LNCAP (cell line): Measurements from ENCODE around the gene ABCC5.

ENCODE experiments used
- TF ChIP-seq, protein P1 (sequence below): fragments of 450-650 bp; IDR thresholded peaks from 2 replicates; pipeline ENCODE4 v1.5.1; 2017; ENCODE audit warnings: mild to moderate bottlenecking

The ABCC5 gene

DNA sequence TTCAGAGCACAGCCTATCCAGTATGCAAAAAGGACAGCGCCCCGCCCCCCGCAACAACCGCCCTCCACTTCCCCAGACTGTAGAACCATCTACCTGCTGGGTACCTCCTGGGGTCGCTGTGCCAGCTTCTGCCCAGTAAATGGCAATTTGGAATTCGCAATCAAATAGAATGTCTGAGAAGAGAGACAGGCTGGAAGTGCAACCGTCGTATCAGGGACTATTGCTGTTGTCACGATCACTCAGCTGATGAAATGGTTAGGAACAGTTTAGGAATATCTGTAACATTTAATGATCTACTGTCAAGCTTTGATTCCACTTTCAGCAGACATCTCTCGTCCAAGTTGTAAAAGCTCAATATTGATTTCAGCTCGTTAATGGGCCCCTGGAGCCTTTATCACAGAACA, 119.7 kb downstream of the ABCC5 start:
- TF ChIP-seq, protein P1, sequence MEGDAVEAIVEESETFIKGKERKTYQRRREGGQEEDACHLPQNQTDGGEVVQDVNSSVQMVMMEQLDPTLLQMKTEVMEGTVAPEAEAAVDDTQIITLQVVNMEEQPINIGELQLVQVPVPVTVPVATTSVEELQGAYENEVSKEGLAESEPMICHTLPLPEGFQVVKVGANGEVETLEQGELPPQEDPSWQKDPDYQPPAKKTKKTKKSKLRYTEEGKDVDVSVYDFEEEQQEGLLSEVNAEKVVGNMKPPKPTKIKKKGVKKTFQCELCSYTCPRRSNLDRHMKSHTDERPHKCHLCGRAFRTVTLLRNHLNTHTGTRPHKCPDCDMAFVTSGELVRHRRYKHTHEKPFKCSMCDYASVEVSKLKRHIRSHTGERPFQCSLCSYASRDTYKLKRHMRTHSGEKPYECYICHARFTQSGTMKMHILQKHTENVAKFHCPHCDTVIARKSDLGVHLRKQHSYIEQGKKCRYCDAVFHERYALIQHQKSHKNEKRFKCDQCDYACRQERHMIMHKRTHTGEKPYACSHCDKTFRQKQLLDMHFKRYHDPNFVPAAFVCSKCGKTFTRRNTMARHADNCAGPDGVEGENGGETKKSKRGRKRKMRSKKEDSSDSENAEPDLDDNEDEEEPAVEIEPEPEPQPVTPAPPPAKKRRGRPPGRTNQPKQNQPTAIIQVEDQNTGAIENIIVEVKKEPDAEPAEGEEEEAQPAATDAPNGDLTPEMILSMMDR = no peak

DNA sequence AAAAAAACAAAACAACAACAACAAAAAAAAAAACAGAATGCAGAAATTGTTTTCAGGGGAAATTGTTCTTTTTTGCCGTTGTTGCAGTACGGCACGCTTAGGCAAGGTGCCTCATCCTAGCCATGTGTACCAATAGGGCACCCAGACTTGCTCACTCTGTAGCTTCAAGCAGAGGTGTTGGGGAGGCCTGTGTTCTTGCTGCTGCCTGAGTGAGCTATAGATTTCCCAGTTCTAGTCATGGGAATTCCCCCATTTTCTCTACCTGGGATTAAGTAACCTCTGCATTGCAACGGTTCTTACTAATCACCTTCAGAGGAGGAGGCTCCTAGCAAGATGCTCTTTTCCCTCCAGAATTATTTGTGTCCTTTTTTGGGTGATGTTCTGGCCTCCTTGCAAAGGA, 120.1 kb downstream of the ABCC5 start:
- TF ChIP-seq, protein P1 = no peak

DNA sequence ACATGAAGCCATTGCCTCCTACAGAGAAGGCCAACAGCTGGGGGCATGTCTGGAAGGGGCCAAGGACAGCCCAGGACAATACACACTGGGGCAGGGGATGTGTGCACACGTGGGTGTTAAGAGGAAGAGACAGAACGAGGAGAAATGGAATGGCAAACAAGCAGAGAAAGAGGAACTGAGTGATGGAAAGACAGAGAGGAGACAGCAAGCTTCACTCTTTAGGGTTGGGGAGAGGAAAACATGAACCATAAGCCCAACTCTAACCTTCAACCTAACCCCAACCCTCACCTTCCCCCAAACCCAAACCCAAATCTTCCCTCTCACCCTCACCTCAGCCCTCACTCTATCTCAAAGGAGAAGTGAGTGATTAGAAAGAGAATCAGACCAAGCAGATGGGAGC, 121.1 kb downstream of the ABCC5 start:
- TF ChIP-seq, protein P1 = no peak

DNA sequence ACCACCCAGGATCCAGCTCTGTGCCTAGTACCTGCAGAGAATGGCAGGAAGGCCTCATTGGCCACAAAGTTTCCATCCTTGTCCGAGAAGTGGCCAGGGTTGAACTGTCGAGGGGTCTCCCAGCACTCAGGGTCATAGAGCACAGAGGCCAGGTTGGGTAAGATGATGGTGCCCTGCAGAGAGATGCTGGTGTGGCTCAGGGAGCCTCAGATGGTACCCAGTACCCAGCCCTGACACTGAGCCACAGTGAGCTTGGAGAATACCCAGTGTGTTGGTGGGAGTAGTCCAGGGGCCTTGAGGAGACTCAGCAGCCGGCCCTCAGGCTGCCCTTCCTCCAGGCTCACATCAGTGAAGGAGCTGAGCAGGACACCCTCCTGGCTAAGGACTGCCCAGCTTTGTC, 121.5 kb downstream of the ABCC5 start:
- TF ChIP-seq, protein P1 = no peak

DNA sequence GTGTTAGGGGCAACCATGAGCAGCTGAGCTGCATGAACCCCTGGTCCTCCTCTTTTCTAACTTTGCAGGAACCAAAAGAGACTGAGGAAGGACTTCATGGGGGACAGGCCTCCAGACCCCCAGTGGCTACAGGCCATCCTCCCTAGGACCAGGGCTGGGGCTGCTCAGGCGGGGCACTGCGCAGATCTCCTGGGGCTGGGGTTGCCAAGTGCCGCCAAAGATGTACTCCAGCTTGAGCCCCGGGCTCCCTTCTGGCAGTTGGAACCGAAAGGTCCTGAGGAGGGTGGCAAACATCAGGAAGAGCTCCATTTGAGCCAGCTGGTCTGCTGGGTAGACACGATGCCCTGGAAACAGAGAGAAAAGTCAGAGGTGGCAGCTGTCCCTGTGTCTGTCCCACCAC, 121.9 kb downstream of the ABCC5 start:
- TF ChIP-seq, protein P1 = no peak

DNA sequence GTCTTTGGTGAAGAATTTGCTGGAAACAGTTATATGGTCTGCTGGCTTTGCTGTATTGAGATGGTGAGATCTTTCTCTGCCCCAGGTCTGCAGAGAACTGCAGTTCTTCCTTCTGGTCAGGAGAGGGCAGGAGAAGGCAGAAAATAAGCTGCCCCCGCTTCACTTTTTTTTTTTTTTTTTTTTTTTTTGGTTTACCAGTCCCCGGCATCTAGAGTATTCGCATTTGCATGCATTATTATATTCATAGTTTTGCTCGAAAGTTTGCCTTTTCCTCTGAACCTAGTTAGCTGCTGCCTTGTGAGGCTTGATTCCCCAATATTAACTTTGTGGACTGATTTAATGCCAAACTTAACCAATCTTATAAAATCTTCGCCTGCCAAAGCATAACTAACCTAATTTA, 122.4 kb downstream of the ABCC5 start:
- TF ChIP-seq, protein P1 = peak; percentile 80

DNA sequence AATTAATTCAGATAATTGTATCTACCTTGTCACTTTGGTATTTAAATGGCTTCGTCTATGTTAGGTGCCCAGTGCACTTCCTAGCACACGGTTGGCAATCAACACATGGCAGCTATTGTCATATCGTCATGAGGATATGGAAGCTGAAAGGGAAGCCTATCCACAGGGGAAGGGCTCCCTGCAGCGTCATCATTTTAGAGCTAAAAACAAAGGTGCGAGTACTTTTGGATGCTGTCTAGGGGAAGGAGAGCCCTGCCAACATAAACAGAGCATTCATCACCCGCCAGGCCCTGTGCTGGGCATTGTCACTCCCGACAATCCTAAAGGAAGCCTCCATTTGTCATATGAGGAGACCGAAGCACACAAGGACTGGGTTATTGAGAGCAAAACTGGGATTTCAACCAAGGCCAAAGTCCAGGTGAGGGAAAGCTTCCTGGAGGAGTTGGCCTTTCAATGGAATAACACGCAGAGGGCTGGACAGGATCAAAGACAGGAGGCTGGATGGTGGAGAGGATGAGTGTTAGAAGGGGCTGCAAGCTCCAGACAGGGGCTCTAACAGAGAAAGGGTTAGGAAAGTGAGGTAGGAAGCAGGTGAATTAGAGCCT, 125.0 kb downstream of the ABCC5 start:
- TF ChIP-seq, protein P1 = no peak

DNA sequence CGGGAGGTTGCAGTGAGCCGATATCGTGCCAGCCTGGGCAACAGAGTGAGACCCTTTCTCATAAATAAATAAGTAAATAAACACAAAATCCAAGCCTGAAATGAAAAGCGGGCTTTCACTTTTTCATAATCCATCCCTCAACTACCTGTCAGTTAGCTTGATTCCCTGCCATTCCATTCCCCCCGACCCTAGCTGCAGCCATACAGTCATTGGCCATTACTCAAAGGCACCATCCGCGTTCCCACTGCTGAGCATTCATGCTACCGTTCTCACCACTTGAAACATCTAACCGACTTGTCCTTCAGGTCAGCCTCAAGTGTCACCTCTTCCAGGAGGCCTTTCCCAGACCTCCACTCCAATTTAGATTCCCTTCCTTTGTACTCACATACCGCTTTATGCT, 131.9 kb downstream of the ABCC5 start:
- TF ChIP-seq, protein P1 = no peak
